H1 (cell line): ENCODE data around the gene KRT9. TPM values are rescaled to one million over a fixed set of nuclear protein-coding genes. Genes with fewer than 3 reads are reported as not detected.
"Not testable (repeated sequence)": the region's sequence is repeated elsewhere in the genome, so short reads cannot be mapped to it uniquely, and the experiment has no call there.

Source experiments
- CTCF ChIA-PET: fragments of 300-600 bp; sonication (Branson Sonifier 250); formaldehyde crosslinking; loops from one replicate; lab custom pipeline; 2021; ENCODE audit not compliant: partially characterized antibody; lab: Charles Lee
- POLR2A ChIA-PET: fragments of 300-600 bp; sonication (Branson Sonifier 250); formaldehyde crosslinking; loops from one replicate; lab custom pipeline; 2021; ENCODE audit warnings: inconsistent platforms; ENCODE audit not compliant: partially characterized antibody; lab: Charles Lee
- DNase-seq, 2 experiments: peaks; one replicate each; pipeline versions ENCODE4 v3.0.0 to v3.0.0-alpha.2; 2010 to 2022; ENCODE audit warnings: low spot score in 2 of 2, low read depth in 1 of 2, mixed read lengths in 1 of 2
- FAIRE-seq: peaks from 2 replicates; lab custom pipeline; 2011; peaks lifted over from hg19 to GRCh38; lab: Jason Lieb, UNC
- H2AFZ ChIP-seq: 2 replicates; pipeline ENCODE4 v1.8.1; 2012; ENCODE audit warnings: low read length, inconsistent platforms
- H2AK5ac ChIP-seq: 2 replicates; pipeline ENCODE4 v1.6.1; 2013; ENCODE audit warnings: low read depth, low read length
- H2BK120ac ChIP-seq: replicated peaks from 2 replicates; pipeline ENCODE3; 2013; ENCODE audit warnings: low read depth, low read length, inconsistent platforms
- H2BK12ac ChIP-seq: 2 replicates; pipeline ENCODE4 v1.6.1; 2013; ENCODE audit warnings: low read depth, low read length
- H2BK15ac ChIP-seq: 2 replicates; pipeline ENCODE4 v1.6.1; 2013; ENCODE audit warnings: low read length
- H2BK20ac ChIP-seq: 2 replicates; pipeline ENCODE4 v1.6.1; 2013; ENCODE audit warnings: low read length
- H2BK5ac ChIP-seq: 2 replicates; pipeline ENCODE4 v1.6.1; 2013; ENCODE audit warnings: low read depth, low read length
- H3K14ac ChIP-seq: 2 replicates; pipeline ENCODE4 v1.6.1; 2013; ENCODE audit warnings: inconsistent platforms; ENCODE audit not compliant: insufficient read length
- H3K18ac ChIP-seq: 2 replicates; pipeline ENCODE4 v1.6.1; 2013; ENCODE audit warnings: low read length; ENCODE audit errors: extremely low read depth
- H3K23ac ChIP-seq: 2 replicates; pipeline ENCODE4 v1.6.1; 2013; ENCODE audit warnings: inconsistent platforms; ENCODE audit not compliant: insufficient read length
- H3K23me2 ChIP-seq: 2 replicates; pipeline ENCODE4 v1.6.1; 2013; ENCODE audit warnings: low read depth, low read length
- H3K27ac ChIP-seq: 2 replicates; pipeline ENCODE4 v1.6.1; 2011; ENCODE audit warnings: low read depth, low read length, inconsistent platforms
- H3K27me3 ChIP-seq, 4 experiments: replicated peaks in 1 of 4; 1 replicate in 1 of 4; 2 replicates in 3 of 4; pipeline versions ENCODE4 v1.6.1 to v1.8.1; 2011 to 2013; ENCODE audit warnings: low read length in 3 of 4, mild to moderate bottlenecking in 3 of 4, inconsistent platforms in 2 of 4, mixed read lengths in 2 of 4, moderate library complexity in 1 of 4; ENCODE audit not compliant: control insufficient read depth in 3 of 4, insufficient read depth in 3 of 4; ENCODE audit errors: extremely low read depth in 1 of 4
- H3K36me3 ChIP-seq, 4 experiments: 2 replicates each; pipeline versions ENCODE4 v1.6.1 to v1.8.1; 2011 to 2013; ENCODE audit warnings: mild to moderate bottlenecking in 4 of 4, low read length in 3 of 4, moderate library complexity in 2 of 4, control low read depth in 1 of 4, inconsistent platforms in 1 of 4; ENCODE audit not compliant: insufficient read depth in 4 of 4, control insufficient read depth in 2 of 4
- H3K4ac ChIP-seq: replicated peaks from 2 replicates; pipeline ENCODE3; 2013; ENCODE audit warnings: low read length, low read depth, mixed read lengths, inconsistent platforms; ENCODE audit not compliant: insufficient read length
- H3K4me1 ChIP-seq, 4 experiments: replicated peaks in 1 of 4; 1 replicate in 1 of 4; 2 replicates in 3 of 4; pipeline versions ENCODE4 v1.6.1 to v1.8.1; 2011 to 2013; ENCODE audit warnings: low read length in 3 of 4, inconsistent platforms in 2 of 4, mixed read lengths in 1 of 4; ENCODE audit not compliant: insufficient read depth in 4 of 4, control insufficient read depth in 3 of 4
- H3K4me2 ChIP-seq, 2 experiments: 2 replicates each; pipeline versions ENCODE4 v1.6.1 to v1.8.1; 2011 to 2013; ENCODE audit warnings: low read depth in 2 of 2, low read length in 2 of 2, control low read depth in 1 of 2, inconsistent platforms in 1 of 2, mild to moderate bottlenecking in 1 of 2; ENCODE audit not compliant: insufficient read depth in 1 of 2
- H3K4me3 ChIP-seq, 4 experiments: fragments of 200-600, 300-600 bp in 1 of 4; sonication (generic), shearing (Covaris generic), sonication (Bioruptor Twin) in 1 of 4; 2 replicates each; pipeline versions ENCODE4 v1.5.1 to v1.8.1; 2011 to 2016; ENCODE audit warnings: low read length in 4 of 4, low read depth in 3 of 4, control low read depth in 2 of 4, inconsistent platforms in 2 of 4, mild to moderate bottlenecking in 2 of 4, mixed read lengths in 1 of 4, moderate library complexity in 1 of 4; ENCODE audit not compliant: insufficient read depth in 2 of 4; ENCODE audit errors: extremely low read depth in 1 of 4
- H3K56ac ChIP-seq: replicated peaks from 2 replicates; pipeline ENCODE3; 2013; ENCODE audit warnings: low read depth, mild to moderate bottlenecking, mixed read lengths, low read length, inconsistent platforms; ENCODE audit not compliant: insufficient read length
- H3K79me1 ChIP-seq: 2 replicates; pipeline ENCODE4 v1.6.1; 2013; ENCODE audit warnings: low read depth, low read length, control low read depth
- H3K79me2 ChIP-seq, 2 experiments: 2 replicates each; pipeline versions ENCODE4 v1.6.1 to v1.8.1; 2012 to 2013; ENCODE audit warnings: low read length in 2 of 2, mild to moderate bottlenecking in 2 of 2, inconsistent platforms in 1 of 2; ENCODE audit not compliant: insufficient read depth in 2 of 2, control insufficient read depth in 1 of 2
- H3K9ac ChIP-seq, 4 experiments: replicated peaks in 1 of 4; 1 replicate in 1 of 4; 2 replicates in 3 of 4; pipeline versions ENCODE4 v1.6.1 to v1.8.1; 2011 to 2013; ENCODE audit warnings: low read depth in 3 of 4, low read length in 3 of 4, control low read depth in 2 of 4, mild to moderate bottlenecking in 2 of 4, moderate library complexity in 2 of 4, inconsistent platforms in 1 of 4; ENCODE audit errors: extremely low read depth in 1 of 4
- H3K9me3 ChIP-seq, 2 experiments: 2 replicates each; pipeline versions ENCODE4 v1.6.1 to v1.8.1; 2012 to 2013; ENCODE audit warnings: mild to moderate bottlenecking in 2 of 2, moderate library complexity in 2 of 2, control low read depth in 1 of 2, inconsistent platforms in 1 of 2, low read depth in 1 of 2, low read length in 1 of 2, mixed read lengths in 1 of 2; ENCODE audit not compliant: insufficient read depth in 2 of 2
- H4K20me1 ChIP-seq, 2 experiments: replicated peaks in 1 of 2; 2 replicates each; pipeline versions ENCODE3 to v1.8.1; 2011 to 2013; ENCODE audit warnings: inconsistent platforms in 2 of 2, low read length in 2 of 2, mild to moderate bottlenecking in 1 of 2; ENCODE audit not compliant: insufficient read depth in 2 of 2, control insufficient read depth in 1 of 2
- H4K5ac ChIP-seq: 2 replicates; pipeline ENCODE4 v1.6.1; 2013; ENCODE audit warnings: low read length, low read depth, mixed read lengths, inconsistent platforms; ENCODE audit not compliant: insufficient read length
- H4K8ac ChIP-seq: 2 replicates; pipeline ENCODE4 v1.8.0; 2013; ENCODE audit warnings: mild to moderate bottlenecking, moderate library complexity, low read length, inconsistent platforms; ENCODE audit not compliant: insufficient read depth; ENCODE audit errors: extremely low read depth
- H4K91ac ChIP-seq: replicated peaks from 2 replicates; pipeline ENCODE3; 2013; ENCODE audit warnings: low read length, mixed read lengths, inconsistent platforms; ENCODE audit not compliant: insufficient read length
- WGBS, 2 experiments: shearing (Covaris generic) in 1 of 2; methylation state at CpG; one replicate each; pipeline versions ENCODE4 v1.1.6 to v1.1.7; 2013 to 2015; ENCODE audit warnings: low lambda C conversion rate in 2 of 2, mixed read lengths in 2 of 2, inconsistent platforms in 1 of 2, low coverage in 1 of 2, missing lambda C conversion rate in 1 of 2; ENCODE audit not compliant: insufficient replicate concordance in 2 of 2, insufficient coverage in 1 of 2, insufficient read length in 1 of 2; ENCODE audit errors: extremely low coverage in 1 of 2, missing lambda C conversion rate in 1 of 2; 5-methylcytosine and 5-hydroxymethylcytosine counted together
- polyA plus RNA-seq, 7 experiments: library from polyadenylated mRNA; depleted of rRNA in 3 of 7; stranded (reverse) in 5 of 7; unstranded in 2 of 7; fragments of >200 nt in 5 of 7; fragments of 200-250 nt in 2 of 7; gene quantifications; 1 replicate in 5 of 7; 2 replicates in 1 of 7; 4 replicates in 1 of 7; pipeline versions ENCODE4 v1.2.1 to v1.2.3, GENCODE V29; 2011 to 2013; ENCODE audit warnings: missing spikeins in 2 of 7, mixed read lengths in 2 of 7
- total RNA-seq: library from RNA; stranded (reverse); fragmentation: NEBNext Ultra II Directional; extraction: Animal tissue kit (Norgen Biotek cat#: 25700); gene quantifications from 2 replicates; pipeline ENCODE4 v1.2.1, GENCODE V29; 2021

The KRT9 gene
- total and polyA plus RNA-seq, 2 of the 8 experiments (the other 6 are each of a cell fraction or from before 2014, with no cell fraction given) = not detected

- CTCF ChIA-PET = interaction anchor here (0.6 to 5.4 kb wide), 16 partner anchors 9 to 177 kb away, joined by 3 to 46 read pairs (median 8); partner anchors contain the start of gene KRT9
These were observed 10.5 kb upstream of the KRT9 start for GRCh38 chr17:41582061-41582968.

More at GRCh38 chr17:41582061-41582968, 10.5 kb upstream of the KRT9 start:
- not testable (repeated sequence) for H2AK5ac ChIP-seq, H3K36me3 ChIP-seq, H4K20me1 ChIP-seq, H3K4ac ChIP-seq, H2BK5ac ChIP-seq, H3K27me3 ChIP-seq, H3K4me1 ChIP-seq, H3K4me2 ChIP-seq, H4K91ac ChIP-seq, H3K9me3 ChIP-seq, FAIRE-seq, H4K5ac ChIP-seq, H3K27ac ChIP-seq, DNase-seq, H2BK20ac ChIP-seq, H3K23me2 ChIP-seq, H2BK120ac ChIP-seq, H3K23ac ChIP-seq, H2BK15ac ChIP-seq, H3K79me2 ChIP-seq, H2BK12ac ChIP-seq, H3K9ac ChIP-seq, H3K79me1 ChIP-seq, H3K14ac ChIP-seq, H3K4me3 ChIP-seq, H3K56ac ChIP-seq, H3K18ac ChIP-seq, H2AFZ ChIP-seq, H4K8ac ChIP-seq
- POLR2A ChIA-PET = interaction anchor here (1.2 to 1.7 kb wide), 4 partner anchors 9 to 106 kb away, joined by 3 to 4 read pairs (median 3); no protein-coding TSS in a partner anchor
- WGBS, 2 experiments = 90% methylated on average over 13 of the region's 13 CpGs; no CpG with 5 or more reads in 1 of the 2 experiments
